AG04450 (cell line): ENCODE measurements around the gene SUFU. TPM values are rescaled to one million over a fixed set of nuclear protein-coding genes. Genes with fewer than 3 reads are reported as not detected.
A peak's percentile ranks its signal among the peaks of the same experiment; 100 is the strongest.

Experiments used
- CTCF ChIA-PET: fragments of 300-600, 350-600 bp; formaldehyde crosslinking; extraction: SDS; loops from one replicate; lab custom pipeline; 2022; ENCODE audit warnings: antibody characterized with exemption, inconsistent platforms; lab: Charles Lee
- POLR2A ChIA-PET: fragments of 350-600 bp; formaldehyde crosslinking; extraction: SDS; loops from one replicate; lab custom pipeline; 2021; ENCODE audit warnings: antibody characterized with exemption, inconsistent platforms; lab: Yijun Ruan, JAX
- DNase-seq: peaks from one replicate; pipeline ENCODE4 v3.0.0-alpha.2; 2011; ENCODE audit warnings: low read depth, low spot score
- H3K27ac ChIP-seq: one replicate; pipeline ENCODE4 v1.5.1; 2012; ENCODE audit warnings: low read depth, low read length, control low read depth
- H3K27me3 ChIP-seq: one replicate; pipeline ENCODE4 v1.6.0; 2012; ENCODE audit warnings: low read length; ENCODE audit not compliant: control insufficient read depth, insufficient read depth
- H3K4me3 ChIP-seq: 2 replicates; pipeline ENCODE4 v1.5.1; 2011; ENCODE audit warnings: mild to moderate bottlenecking, low read depth, low read length, control low read depth
- H3K9me3 ChIP-seq: 2 replicates; pipeline ENCODE4 v1.5.1; 2012; ENCODE audit warnings: low read length; ENCODE audit not compliant: control insufficient read depth, insufficient read depth
- CTCF ChIP-seq: IDR thresholded peaks from 2 replicates; pipeline ENCODE4 v1.5.1; 2011; ENCODE audit warnings: low read depth, low read length, control low read depth, inconsistent platforms
- polyA plus RNA-seq: library from polyadenylated mRNA; depleted of rRNA; stranded (reverse); fragments of >200 nt; gene quantifications from 2 replicates; pipeline ENCODE4 v1.2.3, GENCODE V29; 2011

SUFU gene
- polyA plus RNA-seq, 1 experiment: 11.0 TPM

GRCh38 chr10:102656791-102657371, 153.1 kb downstream of the SUFU start:
- Histone ChIP-seq H3K27me3 (no peaks in the 10 kb centered on the region), H3K9me3 (no peaks in the 10 kb centered on the region; the same call in 1 of the 2 replicates), H3K27ac (no peak overlapping the region), H3K4me3 (no peak overlapping the region)
- POLR2A ChIA-PET: interaction anchor here (1.7 to 2.5 kb wide), 2 partner anchors 11 to 19 kb away, joined by 3 to 11 read pairs; no protein-coding TSS in a partner anchor
- no peak for DNase-seq
- CTCF ChIA-PET: no interaction called here
- TF ChIP-seq CTCF: no peak

- TF ChIP-seq CTCF: no peak
- H3K4me3 ChIP-seq: no peak overlapping the region
- H3K27me3 ChIP-seq: no peaks in the 10 kb centered on the region
- POLR2A ChIA-PET: interaction anchor here (2.5 kb wide), 1 partner anchor 11 kb away, joined by 11 read pairs; no protein-coding TSS in a partner anchor
- DNase-seq: no peak
- no peaks in the 10 kb centered on the region; the same call in 1 of the 2 replicates for H3K9me3 ChIP-seq
- H3K27ac ChIP-seq: no peak overlapping the region
- CTCF ChIA-PET: no interaction called here
These were observed 153.7 kb downstream of the SUFU start for GRCh38 chr10:102657451-102657850.

GRCh38 chr10:102657984-102658724, 154.4 kb downstream of the SUFU start:
- DNase-seq: no peak
- H3K27ac ChIP-seq: peak overlapping the region; percentile 39

GRCh38 chr10:102658802-102659201, 155.0 kb downstream of the SUFU start:
- POLR2A ChIA-PET: interaction anchor here (0.6 to 0.9 kb wide), 2 partner anchors 10 to 17 kb away, joined by 4 to 6 read pairs; no protein-coding TSS in a partner anchor
- H3K4me3 ChIP-seq: no peak overlapping the region
- H3K27ac ChIP-seq: no peak overlapping the region
- no peaks in the 10 kb centered on the region; the same call in 1 of the 2 replicates for H3K9me3 ChIP-seq
- no peaks in the 10 kb centered on the region for H3K27me3 ChIP-seq
- CTCF ChIA-PET: interaction anchor here (0.6 kb wide), 1 partner anchor 77 kb away, joined by 3 read pairs; no protein-coding TSS in a partner anchor
- no peak for DNase-seq
- TF ChIP-seq CTCF: no peak

More at GRCh38 chr10:102657984-102658724, 154.4 kb downstream of the SUFU start:
- Histone ChIP-seq H3K9me3 (no peaks in the 10 kb centered on the region; the same call in 1 of the 2 replicates), H3K4me3 (no peak overlapping the region), H3K27me3 (no peaks in the 10 kb centered on the region)
- TF ChIP-seq CTCF: no peak
- CTCF ChIA-PET: no interaction called here
- POLR2A ChIA-PET: interaction anchor here (0.9 kb wide), 1 partner anchor 18 kb away, joined by 4 read pairs; no protein-coding TSS in a partner anchor
